Testis (tissue), 2 donors: ENCODE data around the gene CELF3.

Source experiments
- POLR2A ChIP-seq: fragments of 450-650 bp; IDR thresholded peaks from one replicate; pipeline ENCODE4 v1.6.1; 2017; ENCODE audit warnings: antibody characterized with exemption, mild to moderate bottlenecking, moderate library complexity
- TF ChIP-seq, protein P1 (sequence below), 3 experiments: fragments of 450-650 bp in 2 of 3; fragments of 200-600 bp in 1 of 3; sonication (generic) in 1 of 3; IDR thresholded peaks; one replicate each; pipeline ENCODE4 v1.5.1; 2016 to 2019; ENCODE audit warnings: antibody characterized with exemption in 3 of 3, mild to moderate bottlenecking in 2 of 3, moderate library complexity in 1 of 3

DNA sequence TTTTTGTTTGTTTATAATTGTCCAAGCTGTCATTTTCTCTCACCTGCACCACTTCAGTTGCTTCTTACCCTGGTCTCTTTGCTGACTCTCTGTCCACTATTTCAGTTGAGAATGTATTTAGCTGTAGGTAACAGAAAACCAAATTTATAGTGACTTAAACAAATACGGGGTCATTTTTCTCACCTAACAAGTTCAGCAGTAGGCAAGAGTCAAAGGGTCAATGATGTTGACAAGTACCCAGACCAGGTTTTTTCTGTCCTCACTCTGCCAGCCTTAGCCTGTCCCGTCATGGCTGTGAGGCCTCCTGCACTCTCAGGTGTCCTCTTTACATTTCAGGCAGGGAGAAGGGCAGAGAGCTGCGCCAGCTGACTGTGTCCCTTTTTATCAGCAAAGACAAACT lies 16.5 kb upstream of the CELF3 start:
- TF ChIP-seq, protein P1, sequence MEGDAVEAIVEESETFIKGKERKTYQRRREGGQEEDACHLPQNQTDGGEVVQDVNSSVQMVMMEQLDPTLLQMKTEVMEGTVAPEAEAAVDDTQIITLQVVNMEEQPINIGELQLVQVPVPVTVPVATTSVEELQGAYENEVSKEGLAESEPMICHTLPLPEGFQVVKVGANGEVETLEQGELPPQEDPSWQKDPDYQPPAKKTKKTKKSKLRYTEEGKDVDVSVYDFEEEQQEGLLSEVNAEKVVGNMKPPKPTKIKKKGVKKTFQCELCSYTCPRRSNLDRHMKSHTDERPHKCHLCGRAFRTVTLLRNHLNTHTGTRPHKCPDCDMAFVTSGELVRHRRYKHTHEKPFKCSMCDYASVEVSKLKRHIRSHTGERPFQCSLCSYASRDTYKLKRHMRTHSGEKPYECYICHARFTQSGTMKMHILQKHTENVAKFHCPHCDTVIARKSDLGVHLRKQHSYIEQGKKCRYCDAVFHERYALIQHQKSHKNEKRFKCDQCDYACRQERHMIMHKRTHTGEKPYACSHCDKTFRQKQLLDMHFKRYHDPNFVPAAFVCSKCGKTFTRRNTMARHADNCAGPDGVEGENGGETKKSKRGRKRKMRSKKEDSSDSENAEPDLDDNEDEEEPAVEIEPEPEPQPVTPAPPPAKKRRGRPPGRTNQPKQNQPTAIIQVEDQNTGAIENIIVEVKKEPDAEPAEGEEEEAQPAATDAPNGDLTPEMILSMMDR (IDR thresholded peaks at IDR 0.05) = no peak
- TF ChIP-seq POLR2A = no peak
